ENCODE data around the gene STRA8.

The STRA8 gene

DNA sequence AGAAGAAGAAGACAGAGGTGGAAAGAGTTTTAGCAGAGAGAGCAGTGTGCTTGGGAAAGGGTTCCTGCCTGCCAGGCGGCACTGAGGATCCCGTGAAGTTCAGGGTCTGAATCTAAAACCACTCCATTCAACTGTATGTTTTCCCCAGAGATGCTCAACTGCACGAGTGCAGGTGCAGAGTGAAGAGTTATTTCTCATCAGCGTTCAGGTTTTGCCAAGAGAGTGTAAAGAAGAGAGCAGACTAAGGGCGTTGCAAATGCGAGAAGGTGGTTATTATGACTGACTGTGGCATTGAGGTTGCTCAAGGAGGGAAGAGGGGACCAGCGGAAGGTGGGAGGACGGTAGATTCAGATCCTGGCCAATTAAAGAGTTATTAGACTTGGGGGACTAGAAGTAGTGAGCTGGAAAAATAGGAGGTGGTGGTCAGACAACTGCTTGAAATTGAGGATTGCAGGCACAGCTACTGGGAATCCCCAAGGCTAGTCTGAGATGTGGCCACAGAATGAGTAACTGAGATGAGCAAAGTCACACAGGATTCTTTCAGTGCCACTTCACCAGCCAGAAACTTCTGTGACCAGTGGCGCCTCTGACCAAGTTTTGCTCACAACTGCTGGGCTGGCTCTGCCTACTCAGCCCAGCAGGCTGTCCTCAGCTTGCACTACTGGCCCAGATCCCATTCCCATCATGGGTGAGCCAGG, 29.1 kb downstream of the STRA8 start:
- TF ChIP-seq CTCF (IDR thresholded peaks at IDR 0.05; ENCODE audit: control insufficient read depth, extremely low read depth, insufficient read depth) = no peak
- no peak for DNase-seq (ENCODE audit: low read depth)
- H3K4me3 ChIP-seq (ENCODE audit: low read depth, low read length) = no peak overlapping the region

DNA sequence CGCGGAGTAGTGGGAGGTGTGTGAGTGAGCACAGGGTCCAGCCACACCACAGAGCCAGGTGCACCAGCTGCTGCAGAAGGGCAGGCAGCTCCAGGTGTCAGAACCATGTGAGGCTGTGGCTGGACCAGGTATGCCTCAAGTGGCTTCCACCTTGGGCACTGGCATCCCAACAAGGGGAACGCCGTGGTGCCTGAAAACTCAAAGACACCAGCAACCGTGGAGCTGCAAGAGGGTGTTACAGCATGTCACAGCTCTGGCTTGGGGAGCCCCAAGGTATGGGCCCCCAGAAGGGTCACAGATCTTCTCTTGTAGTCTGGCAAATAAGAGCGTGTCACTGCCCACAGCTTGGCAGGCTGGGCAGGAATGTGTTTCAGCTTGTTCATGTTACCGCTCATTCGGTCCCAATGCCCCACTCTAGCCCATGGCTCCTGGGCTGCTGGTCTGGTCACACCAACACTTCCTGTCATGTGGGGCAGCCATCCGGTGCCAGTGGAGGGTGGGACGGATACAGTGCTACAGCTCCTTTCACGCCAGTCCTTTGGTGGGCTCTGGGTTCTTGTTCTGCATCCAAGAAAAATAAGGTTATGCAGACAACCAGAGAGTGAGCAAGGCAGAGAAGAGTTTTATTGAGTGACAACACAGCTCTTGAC, 29.8 kb downstream of the STRA8 start:
- no peak overlapping the region for H3K4me3 ChIP-seq (ENCODE audit: low read depth, low read length)
- DNase-seq (ENCODE audit: low read depth) = no peak
- no peak for TF ChIP-seq CTCF (IDR thresholded peaks at IDR 0.05; ENCODE audit: control insufficient read depth, extremely low read depth, insufficient read depth)

GRCh38 chr7:135265637-135266036, 32.0 kb downstream of the STRA8 start:
- no peak for TF ChIP-seq CTCF (IDR thresholded peaks at IDR 0.05; ENCODE audit: control insufficient read depth, extremely low read depth, insufficient read depth)
- no peak for DNase-seq (ENCODE audit: low read depth)
- no peak overlapping the region for H3K4me3 ChIP-seq (ENCODE audit: low read depth, low read length)

GRCh38 chr7:135269921-135270320, 36.3 kb downstream of the STRA8 start:
- TF ChIP-seq CTCF (IDR thresholded peaks at IDR 0.05; ENCODE audit: control insufficient read depth, extremely low read depth, insufficient read depth) = no peak
- H3K4me3 ChIP-seq (ENCODE audit: low read depth, low read length) = no peak overlapping the region
- no peak for DNase-seq (ENCODE audit: low read depth)

DNA sequence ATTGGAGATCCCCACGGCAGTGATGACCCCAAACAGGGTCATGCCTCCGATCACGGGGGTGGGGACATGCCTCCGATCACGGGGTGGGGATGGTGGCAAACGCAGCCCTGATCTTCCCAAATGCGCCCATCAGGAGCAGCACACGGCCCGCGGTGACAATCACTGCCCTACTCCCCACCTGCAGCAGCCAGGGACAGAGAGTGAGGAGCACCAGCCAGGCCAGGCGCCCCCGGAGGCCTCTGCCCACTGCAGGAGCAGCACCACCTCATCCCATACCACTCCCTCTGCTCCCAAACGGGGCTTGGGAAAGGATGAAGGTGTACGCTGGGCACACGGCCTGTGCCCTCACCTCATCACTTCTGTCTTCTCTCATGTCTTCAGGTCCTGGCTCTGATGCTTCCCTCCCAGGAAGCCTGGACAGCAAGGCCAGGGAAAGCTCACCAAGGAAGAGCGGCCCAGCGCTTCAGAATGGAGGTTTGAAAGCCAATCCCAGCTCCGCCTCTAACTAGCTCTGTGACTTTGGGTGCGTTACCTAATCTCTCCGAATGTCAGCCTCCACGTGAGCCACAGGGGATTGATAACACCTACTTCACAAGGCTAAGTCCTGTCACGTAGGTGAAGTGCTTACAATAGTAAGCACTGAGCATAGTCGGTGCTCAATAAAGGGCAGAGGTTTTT, 37.1 kb downstream of the STRA8 start:
- no peak for TF ChIP-seq CTCF (IDR thresholded peaks at IDR 0.05; ENCODE audit: control insufficient read depth, extremely low read depth, insufficient read depth)
- no peak overlapping the region for H3K4me3 ChIP-seq (ENCODE audit: low read depth, low read length)
- no peak for DNase-seq (ENCODE audit: low read depth)

DNA sequence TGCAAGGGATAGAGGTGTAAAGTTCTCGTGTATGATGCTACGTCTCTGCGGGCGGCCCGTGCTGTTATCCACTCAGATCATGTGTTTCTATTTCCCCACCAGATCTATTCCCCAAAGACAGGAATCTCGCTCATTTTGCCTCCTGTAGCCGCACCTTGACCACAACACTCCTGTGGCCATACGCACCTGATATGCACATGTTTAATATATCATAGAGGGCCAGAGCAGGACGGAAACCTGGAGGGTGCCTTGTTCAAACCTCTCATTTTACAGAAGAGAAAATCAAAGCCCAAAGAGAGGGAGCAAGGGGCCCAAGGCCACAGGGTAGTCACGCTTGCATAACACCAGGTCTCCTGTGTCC, 37.6 kb downstream of the STRA8 start:
- TF ChIP-seq CTCF (IDR thresholded peaks at IDR 0.05; ENCODE audit: control insufficient read depth, extremely low read depth, insufficient read depth) = no peak
- DNase-seq (ENCODE audit: low read depth) = no peak
- no peak overlapping the region for H3K4me3 ChIP-seq (ENCODE audit: low read depth, low read length)
